Midbrain (tissue), 1 donor: ENCODE measurements around the gene AK9.
"Not testable (repeated sequence)": the region's sequence is repeated elsewhere in the genome, so short reads cannot be mapped to it uniquely, and the experiment has no call there.

Source experiments
- DNase-seq: peaks from one replicate; lab custom pipeline; 2025; lab: John Stamatoyannopoulos, UW

AK9 gene

DNA sequence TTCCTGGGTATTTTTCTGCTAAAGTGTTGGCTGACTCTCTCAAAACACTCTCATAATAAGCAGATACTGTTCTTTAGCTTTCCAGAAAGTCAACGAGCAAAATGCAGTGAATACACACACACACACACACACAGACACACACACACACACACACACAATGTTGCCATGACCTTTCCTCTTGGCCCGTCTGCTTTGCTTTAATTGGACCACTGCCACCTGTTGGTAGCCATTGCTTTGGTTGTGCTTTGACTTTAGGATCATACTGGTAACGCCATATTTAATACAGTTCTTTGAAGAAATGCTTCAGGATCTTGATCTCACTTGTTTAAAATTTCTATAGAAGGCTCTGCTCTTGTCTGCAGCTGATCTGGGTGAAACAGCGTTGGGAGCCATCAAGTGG is 4.5 kb upstream of the AK9 start:
- DNase-seq = no peak

DNA sequence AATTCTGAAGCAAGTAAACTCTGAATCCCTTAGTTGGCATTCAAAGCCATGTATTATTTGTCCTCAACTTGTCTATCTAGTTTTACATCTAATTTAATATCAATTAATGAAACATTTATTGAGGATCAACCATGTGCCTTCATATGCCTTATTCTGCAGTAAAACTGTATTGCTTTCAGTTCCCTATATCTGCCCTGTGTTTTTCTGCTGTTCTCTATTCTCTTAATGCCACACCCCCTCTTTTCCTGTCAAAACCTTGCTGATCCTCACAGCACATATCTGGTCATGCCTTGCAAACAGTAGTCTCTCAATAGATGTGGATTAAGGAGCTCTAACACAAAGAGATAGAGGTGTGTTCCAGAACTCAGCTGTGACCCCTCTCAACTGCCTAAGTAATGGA is 2.1 kb upstream of the AK9 start:
- no peak for DNase-seq

DNA sequence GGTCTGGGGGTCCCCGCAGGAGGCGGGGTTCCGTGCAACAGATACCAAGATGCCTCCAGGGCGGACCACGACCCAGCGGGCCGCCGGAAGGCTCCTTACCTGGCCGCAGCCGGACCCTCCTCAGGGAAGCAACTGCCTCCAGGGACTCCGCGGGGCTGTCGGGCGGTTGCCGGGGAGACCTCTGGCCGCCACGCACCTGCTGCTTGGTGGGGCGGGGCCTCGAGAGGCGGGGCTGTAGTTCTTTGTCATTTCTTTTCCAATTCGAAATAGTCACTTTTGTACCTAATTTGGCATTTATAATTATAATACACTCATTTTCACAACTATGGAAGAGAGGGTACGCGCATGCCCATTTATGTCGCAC is 647 bp downstream of the AK9 start:
- DNase-seq = peak; percentile 66

DNA sequence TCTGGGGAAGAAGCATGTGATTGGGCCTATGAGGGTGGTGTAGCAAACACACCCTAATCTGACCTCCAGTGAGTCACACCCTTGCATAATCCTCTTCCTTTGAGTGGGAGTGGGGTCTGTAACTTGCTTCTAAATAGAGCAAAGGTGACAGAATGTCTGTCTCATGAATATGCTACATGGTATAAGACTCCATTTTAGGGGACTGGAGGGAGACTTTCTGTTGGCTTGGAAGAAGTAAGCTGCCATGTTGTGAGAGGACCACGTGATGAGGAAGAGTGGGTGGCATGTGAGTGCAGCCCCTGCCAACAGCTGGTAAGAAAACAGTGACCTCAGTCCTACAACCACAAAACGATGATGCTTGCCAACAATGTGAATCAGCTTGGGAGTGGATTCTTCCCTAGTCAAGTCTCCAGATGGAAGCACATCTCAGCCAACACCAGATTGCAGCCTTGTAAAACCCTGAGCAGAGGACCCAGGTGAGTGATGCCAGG is 3.7 kb downstream of the AK9 start:
- DNase-seq = no peak

DNA sequence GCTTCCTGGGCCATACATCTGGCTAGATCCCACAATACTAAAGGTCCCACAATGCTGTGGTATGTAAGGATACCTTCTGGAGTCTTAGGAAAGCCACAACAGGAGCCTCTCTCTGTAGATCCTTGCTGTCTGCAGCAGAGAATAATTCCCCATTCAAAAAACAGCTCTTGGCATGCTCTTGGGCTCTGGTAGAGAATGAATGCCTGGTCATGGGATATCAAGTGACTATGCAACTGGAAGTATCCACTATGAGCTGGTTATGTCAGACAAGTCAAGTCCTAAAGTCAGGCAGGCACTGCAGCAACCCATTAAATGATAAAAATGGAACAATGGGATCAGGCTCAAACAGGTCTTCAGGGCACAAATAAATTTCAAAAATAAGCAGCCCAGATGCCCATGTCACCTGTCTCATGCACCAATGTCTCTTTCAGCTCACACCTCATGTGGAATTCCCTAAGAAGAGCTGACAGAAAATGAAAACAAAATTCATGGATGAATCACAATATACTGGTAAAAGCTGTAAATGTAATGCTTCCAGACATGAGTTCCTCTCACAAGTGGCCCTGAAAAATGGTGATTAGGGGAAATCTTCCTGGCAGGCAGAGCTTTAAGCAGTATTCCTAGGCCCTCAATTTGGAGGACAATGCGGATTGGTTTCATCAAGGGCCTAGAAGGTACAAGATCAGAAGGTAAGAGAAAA is 4.3 kb downstream of the AK9 start:
- no peak for DNase-seq

DNA sequence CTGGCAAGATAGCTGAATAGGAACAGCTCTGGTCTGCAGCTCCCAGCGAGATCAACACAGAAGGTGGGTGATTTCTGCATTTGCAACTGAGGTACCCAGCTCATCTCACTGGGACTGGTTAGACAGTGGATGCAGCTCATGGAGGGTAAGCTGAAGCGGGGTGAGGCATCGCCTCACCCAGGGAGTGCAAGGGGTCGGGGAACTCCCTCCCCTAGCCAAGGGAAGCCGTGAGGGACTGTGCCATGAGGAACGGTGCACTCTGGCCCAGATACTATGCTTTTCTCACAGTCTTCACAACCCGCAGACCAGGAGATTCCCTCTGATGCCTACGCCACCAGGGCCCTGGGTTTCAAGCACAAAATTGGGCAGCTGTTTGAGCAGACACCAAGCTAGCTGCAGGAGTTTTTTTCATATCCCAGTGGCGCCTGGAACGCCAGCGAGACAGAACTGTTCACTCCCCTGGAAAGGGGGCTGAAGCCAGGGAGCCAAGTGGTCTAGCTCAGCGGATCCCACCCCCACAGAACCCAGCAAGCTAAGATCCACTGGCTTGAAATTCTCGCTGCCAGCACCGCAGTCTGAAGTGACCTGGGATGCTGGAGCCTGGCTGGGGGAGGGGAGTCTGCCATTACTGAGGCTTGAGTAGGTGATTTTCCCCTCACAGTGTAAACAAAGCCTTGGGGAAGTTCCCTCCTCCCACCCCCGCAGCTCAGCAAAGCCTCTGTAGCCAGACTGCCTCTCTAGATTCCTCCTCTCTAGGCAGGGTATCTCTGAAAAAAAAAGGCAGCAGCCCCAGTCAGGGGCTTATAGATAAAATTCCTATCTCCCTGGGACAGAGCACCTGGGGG is 12.1 kb downstream of the AK9 start:
- not testable (repeated sequence) for DNase-seq

DNA sequence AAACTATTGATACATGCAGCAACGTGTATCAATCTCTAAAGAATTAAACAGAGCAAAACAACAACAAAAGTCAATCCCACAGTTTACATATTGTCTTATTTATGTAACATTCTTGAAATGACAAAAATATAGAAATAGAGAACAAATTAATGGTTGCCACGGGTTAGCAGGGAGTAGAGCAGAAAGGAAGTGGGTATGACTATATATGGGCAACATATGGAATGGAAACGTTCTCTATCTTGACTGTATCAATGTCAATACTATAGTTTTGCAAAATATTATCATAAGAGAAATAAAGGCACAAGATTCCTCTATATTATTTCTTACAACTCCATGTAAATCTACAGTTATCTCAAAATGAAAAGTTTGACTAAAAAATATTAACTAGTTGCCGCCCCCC is 12.8 kb downstream of the AK9 start:
- DNase-seq = no peak

DNA sequence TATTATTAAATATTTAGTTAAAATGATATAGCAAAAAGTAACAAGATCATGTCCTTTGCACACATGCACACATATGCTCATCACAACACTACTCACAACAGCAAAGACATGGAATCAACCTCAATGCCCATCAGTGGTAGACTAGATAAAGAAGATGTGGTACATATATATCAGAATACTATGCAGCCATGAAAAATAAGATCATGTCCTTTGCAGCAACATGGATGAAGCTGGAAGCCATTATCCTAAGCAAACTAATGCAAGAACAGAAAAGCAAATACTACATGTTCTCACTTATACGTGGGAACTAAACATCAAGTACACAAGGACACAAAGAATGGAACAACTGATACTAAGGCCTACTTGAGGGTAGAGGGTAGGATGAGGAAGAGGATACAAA is 14.3 kb downstream of the AK9 start:
- no peak for DNase-seq

DNA sequence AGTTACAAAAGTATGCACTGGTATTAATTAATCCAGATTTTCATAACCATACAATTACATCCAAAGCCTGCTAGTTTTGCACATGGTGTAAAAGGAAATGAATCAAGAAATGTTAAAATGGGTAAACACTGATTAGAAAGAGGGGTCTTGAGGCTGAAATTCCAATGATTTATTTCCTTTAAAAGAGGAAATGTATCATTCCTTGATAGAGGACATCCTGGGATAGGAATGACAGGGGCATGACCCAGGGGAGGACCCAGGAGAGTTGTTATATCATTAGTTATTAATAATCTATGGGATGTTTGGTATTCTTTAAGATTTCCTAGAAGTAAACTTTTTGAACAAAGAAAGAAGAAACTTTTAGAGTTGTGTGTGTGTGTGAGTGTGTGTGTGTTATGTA is 18.2 kb downstream of the AK9 start:
- no peak for DNase-seq

DNA sequence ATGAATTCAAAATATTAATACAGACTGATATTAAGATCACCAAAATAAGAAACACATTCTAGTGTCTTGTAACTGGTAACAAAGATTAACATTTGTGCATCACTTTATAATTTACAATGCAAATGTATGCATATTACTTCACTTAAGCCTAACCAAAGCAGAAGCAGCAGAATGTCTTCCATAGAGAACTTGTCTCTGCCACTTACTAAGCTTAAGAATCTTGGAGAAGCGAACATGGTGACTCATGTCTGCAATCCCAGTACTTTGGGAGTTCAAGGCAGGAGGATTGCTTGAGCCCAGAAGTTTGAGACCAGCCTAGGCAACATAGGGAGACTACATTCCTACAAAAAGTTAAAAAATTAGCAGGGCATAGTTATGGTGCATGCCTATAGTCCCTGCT is 18.8 kb downstream of the AK9 start:
- DNase-seq = no peak

DNA sequence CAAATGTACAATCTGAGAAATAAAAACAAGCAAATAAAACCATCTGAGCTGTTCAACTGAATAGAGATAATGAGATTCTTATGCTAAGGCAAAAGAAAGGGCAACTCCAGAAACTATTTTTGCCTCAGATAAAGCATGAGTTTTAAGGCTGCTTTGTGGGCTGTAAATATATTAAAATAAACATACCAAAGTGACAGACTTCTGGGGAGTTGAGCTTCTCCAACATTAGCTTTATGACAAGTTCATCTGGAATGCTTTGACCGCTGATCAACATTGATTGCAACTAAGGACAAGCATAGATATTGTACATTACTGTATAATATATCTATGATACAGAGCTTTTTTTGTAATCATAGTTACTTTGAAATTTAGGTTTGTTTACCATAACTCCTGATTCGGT is 19.3 kb downstream of the AK9 start:
- DNase-seq = no peak

DNA sequence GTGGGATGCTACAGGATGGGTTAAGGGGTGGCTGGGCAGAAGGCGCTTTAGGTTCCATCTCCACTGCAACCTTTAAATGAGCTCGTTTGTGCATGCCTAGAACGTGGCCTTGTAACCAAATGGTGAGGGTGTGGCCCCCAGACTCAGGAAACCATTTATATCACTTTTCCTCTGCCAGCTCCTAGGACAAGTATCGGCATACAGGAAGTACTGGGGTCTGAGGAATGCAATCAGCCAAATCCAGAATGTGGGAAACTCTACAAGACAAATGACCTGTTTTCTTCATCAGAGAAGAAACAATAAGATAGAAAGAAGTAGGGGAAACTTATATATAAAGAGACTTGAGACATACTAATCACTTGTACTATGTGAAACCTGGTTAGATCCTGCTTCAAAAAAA is 21.2 kb downstream of the AK9 start:
- no peak for DNase-seq

DNA sequence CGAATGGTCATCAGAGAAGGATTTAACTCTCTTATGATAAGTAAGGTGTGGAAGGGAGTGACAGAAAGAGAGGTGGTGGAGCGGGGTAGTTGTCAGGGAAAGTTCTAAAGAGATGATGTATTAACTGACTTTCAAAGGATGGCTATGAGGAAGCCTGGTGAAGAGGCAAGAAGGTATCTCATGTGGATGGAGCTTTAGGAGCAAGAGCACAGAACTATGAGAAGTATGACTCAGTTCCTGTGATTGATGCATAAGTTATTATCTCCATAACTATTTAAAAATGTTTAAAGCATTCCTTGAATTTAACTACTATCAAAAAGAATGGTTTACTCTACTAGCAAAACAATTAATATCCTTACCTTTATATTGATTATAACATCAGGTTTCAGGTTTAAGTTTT is 28.8 kb downstream of the AK9 start:
- DNase-seq = no peak

DNA sequence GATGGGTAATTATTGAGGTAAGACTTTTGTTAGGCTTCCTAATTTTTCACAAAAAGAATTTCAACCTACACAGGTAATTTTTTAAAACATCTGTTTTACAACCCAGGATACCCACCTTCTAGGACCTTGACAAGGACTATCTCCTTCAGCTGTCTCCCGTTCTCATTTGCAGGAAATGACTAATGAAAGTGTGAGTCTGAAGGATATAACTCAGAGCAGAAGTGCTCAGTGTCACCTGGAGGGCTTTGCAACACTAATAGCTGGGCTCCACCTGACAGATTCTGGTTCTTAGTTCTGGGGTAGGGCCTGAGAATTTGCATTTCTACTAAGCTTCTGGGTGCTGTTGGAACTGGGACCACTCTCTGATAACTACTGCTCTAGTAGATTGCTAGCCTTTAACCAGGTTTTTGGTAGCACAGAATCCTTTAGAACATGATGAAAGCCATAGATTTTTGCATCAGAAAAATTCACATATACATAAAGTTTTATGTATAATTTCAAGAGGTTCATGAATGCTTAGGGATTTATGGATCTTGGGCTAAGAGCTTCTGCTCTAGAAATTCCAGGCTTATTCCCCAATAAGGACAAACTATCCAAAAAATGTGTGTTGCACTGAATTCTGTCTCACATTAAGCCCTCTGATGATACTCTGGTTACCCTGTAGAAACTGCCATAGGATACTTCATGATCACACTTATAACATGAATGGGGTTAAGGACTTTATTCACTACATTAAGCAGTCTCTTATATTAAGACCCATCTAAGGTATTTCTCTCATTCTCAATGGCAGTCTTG is 30.3 kb downstream of the AK9 start:
- DNase-seq = no peak

DNA sequence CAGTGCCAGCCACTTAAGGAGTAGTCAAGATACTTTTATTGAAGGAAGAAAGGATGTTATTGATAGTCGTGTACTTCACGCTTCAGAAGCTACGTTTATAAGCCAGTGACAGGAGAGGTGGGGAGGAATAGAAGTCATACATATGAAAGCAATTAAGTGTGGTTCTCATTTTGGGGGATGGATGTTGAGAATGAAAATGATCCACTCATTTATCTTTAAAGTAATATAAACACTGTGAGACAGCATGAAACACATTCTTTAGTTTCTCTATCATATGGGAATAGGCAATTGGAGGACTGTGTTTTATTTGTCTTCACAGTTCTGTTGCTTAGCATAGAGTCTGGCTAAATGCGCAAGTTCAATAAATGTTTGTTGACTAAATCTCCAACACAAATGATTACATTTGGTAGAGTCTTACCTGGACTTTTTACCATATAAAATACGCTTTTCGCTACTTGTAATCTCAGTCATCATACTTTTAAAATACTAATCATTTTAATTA is 35.2 kb downstream of the AK9 start:
- no peak for DNase-seq

DNA sequence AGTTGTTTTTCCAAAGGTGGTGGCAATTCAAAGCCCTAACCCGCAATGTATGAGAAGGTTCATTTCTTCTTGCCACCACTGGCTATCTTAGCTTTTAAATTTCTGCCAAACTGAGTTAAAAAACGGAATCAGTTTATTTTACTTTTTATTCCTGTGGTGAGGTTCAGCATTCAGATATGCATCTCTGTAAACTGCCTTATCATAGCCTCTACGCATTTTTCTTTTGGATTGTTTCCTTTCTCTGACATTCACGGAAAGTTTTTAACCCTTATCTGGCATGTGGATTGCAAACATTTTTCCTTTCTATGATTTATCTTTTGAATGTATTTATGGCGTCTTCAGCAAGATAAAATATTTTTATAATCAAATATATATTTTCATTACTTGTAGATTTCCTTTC is 37.7 kb downstream of the AK9 start:
- no peak for DNase-seq

DNA sequence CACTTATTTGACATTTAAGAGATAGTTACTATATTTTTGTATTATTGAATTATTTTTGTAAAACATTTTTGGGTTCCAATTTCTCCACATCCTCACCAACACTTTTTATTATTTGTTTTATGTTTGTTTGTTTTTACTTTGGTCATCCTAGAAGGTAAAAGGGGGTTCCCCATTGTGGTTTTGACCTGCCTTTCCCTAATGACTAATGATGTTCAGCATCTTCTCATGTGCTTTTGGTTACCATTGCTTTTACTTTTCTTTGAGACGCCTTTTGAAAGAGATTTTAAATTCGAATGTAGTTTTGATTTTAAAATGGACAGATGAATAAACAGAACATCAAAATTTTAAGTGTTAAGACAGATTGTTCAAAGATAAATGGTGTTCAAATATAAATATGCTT is 46.9 kb downstream of the AK9 start:
- no peak for DNase-seq

DNA sequence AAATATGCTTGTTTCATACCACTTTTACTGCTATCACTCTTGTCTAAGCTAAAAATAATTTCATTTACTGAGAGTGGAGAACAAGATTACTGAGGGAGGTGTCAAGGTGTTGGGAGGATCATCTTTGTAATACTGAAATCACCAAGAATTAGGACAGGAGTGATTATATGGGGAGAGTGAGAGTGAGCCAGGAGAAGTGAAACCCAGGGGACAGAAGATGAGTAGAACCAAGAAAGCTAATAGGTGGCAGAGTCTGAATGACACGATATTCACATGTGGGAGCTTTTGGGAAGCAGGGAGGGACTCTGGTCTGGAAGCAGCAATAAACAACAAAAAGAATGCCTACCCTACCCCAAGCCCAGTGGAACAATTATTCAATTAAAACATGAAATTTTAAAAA is 58.6 kb downstream of the AK9 start:
- no peak for DNase-seq

DNA sequence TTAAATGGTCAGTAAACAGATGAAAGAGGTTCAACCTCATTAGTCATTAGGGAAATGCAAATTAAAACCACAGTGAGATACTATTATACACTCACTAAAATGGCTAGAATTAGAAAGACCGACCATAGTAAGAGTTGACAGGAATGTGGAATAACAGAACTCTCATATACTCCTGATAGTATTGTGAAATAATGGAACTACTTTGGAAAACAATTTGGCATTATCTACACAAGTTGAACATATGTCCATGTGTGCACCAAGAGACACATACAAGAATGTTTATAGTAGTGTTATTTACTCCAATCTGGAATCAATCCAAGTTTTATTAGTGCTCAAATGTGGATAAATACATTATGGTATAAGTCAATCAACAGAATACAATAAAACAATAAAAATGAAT is 59.6 kb downstream of the AK9 start:
- no peak for DNase-seq

DNA sequence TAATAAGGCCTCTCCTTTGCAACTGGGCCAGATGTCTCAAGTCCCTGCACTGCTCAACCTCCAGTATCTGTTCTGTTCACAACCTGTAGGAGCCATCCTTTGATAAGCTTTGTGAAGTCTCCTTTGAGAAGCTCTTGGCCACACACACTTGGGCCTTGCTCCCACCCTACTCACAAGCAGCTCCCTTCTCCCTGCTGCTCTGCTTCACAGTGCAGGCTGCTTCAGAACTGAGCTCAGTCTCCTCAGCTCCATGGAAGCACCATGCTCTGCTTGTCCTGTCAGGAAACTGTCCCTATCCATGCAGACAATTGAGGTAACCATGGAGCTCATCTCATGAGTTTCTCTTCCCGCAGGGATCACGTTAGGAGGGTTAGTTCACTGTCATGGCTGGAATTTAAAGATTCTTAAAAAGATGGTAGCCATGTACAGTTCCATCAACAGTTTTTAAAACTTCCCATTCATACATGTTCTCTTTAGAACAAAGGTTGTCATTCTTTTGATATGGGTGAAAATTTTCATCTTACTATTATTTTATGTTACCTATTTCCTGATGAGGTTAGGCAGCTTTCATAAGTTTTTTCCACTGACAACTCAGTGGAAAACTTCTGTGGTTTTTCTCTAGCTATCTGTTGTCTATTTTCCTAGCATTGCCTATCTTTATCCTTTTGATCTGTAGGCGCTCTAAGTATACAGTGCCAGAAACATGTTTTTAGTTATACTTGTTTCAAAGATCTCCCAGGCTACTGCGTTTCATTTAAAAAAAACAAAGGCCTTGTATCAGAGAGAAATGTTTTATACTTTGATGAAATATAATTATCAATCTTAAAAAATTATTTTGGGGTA is 62.6 kb downstream of the AK9 start:
- DNase-seq = no peak

DNA sequence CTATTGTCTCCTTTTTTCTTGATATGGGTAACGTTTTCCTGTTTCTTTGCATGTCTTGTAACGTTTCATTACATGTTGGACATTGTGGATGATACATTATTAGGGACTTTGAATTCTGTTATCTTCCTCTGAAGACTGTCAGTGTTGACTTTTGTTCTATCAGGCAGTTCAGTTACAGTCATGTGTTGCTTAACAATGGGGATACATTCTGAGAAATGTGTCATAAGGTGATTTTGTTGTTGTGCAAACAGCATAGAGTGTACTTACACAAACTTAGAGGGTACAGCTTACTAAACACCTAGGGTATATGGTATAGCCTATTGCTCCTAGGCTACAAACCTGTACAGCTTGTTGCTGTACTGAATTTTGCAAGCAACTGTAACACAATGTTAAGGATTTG is 64.7 kb downstream of the AK9 start:
- DNase-seq = no peak

DNA sequence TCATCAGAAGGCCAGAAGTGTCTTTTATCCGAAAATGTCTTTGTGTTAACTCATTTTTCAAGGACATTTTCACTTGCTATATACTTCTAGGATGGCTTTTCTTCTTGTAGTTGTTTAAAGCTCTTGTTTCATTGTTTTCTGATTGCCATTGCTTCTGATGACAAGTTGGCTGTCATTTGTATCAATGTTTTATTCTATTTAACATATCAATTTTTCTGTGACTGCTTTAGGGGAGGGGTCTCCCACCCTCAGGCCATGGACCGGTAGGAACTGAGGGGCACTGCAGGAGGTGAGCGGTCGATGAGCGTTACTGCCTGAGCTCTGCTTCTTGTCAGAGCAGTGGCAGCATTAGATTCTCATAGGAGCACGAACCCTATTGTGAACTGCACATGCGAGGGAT is 65.8 kb downstream of the AK9 start:
- DNase-seq = no peak
